ENCODE measurements around the gene MCM8.

The MCM8 gene

GRCh38 chr20:6045566-6045965 is 95.1 kb downstream of the MCM8 start:
- Histone ChIP-seq H3K4me3 (ENCODE audit: low read depth in 1 of 5, low read length in 5 of 5) (no peak overlapping the region), H3K4me1 (ENCODE audit: control insufficient read depth in 5 of 5, insufficient read depth in 5 of 5, low read length in 5 of 5) (peaks cover 0 to 2% (median 0%) of the 10 kb centered on the region in 5 donors), H3K36me3 (ENCODE audit: control insufficient read depth in 5 of 5, insufficient read depth in 5 of 5, low read length in 5 of 5) (peaks cover 0 to 19% (median 18%) of the 10 kb centered on the region in 5 donors), H3K9ac (ENCODE audit: low read length in 5 of 5) (no peak overlapping the region), H3K27me3 (ENCODE audit: control insufficient read depth in 5 of 5, insufficient read depth in 4 of 5, low read length in 5 of 5) (peaks cover 0 to 2% (median 0%) of the 10 kb centered on the region in 5 donors), H3K9me3 (ENCODE audit: control insufficient read depth in 5 of 5, low read length in 5 of 5) (no peaks in the 10 kb centered on the region), H3K27ac (ENCODE audit: low read depth, low read length) (no peak overlapping the region)

- H3K4me1 ChIP-seq (ENCODE audit: control insufficient read depth in 5 of 5, insufficient read depth in 5 of 5, low read length in 5 of 5), result no peaks in the 10 kb centered on the region
- no peak overlapping the region for H3K27ac ChIP-seq (ENCODE audit: low read depth, low read length)
- no peak overlapping the region for H3K4me3 ChIP-seq (ENCODE audit: low read depth in 1 of 5, low read length in 5 of 5)
- H3K9me3 ChIP-seq (ENCODE audit: control insufficient read depth in 5 of 5, low read length in 5 of 5), result no peaks in the 10 kb centered on the region
- peaks cover 0 to 10% (median 9%) of the 10 kb centered on the region in 5 donors for H3K36me3 ChIP-seq (ENCODE audit: control insufficient read depth in 5 of 5, insufficient read depth in 5 of 5, low read length in 5 of 5)
- H3K27me3 ChIP-seq (ENCODE audit: control insufficient read depth in 5 of 5, insufficient read depth in 4 of 5, low read length in 5 of 5), result peaks cover 0 to 10% (median 7%) of the 10 kb centered on the region in 5 donors
- H3K9ac ChIP-seq (ENCODE audit: low read length in 5 of 5), result no peak overlapping the region
Measured at GRCh38 chr20:6046432-6046831, 96.0 kb downstream of the MCM8 start.

- Histone ChIP-seq H3K27ac (ENCODE audit: low read depth, low read length) (no peak overlapping the region), H3K9me3 (ENCODE audit: control insufficient read depth in 5 of 5, low read length in 5 of 5) (no peaks in the 10 kb centered on the region), H3K4me3 (ENCODE audit: low read depth in 1 of 5, low read length in 5 of 5) (no peak overlapping the region), H3K36me3 (ENCODE audit: control insufficient read depth in 5 of 5, insufficient read depth in 5 of 5, low read length in 5 of 5) (no peaks in the 10 kb centered on the region), H3K27me3 (ENCODE audit: control insufficient read depth in 5 of 5, insufficient read depth in 4 of 5, low read length in 5 of 5) (peaks cover 8 to 28% (median 24%) of the 10 kb centered on the region in 5 donors), H3K9ac (ENCODE audit: low read length in 5 of 5) (no peak overlapping the region), H3K4me1 (ENCODE audit: control insufficient read depth in 5 of 5, insufficient read depth in 5 of 5, low read length in 5 of 5) (peaks cover 0 to 19% (median 17%) of the 10 kb centered on the region in 5 donors)
Measured at GRCh38 chr20:6048391-6048790, 97.9 kb downstream of the MCM8 start.

All from subcutaneous abdominal adipose tissue (tissue), 5 donors.